MM.1S (cell line): Measurements from ENCODE around the gene CBLB.

Experiments
- DNase-seq: peaks from one replicate; pipeline ENCODE4 v3.0.0-alpha.2; 2015
- H2AFZ ChIP-seq: fragments of 300-600 bp; sonication (generic); 2 replicates; pipeline ENCODE4 v1.6.0; 2016; ENCODE audit warnings: antibody characterized with exemption, low read length
- H3F3A ChIP-seq: fragments of 300-600 bp; sonication (generic); 2 replicates; pipeline ENCODE4 v1.6.1; 2016; ENCODE audit warnings: mild to moderate bottlenecking, antibody characterized with exemption, low read length, moderate library complexity, mixed read lengths; ENCODE audit not compliant: insufficient read depth
- H3K27ac ChIP-seq: fragments of 300-600 bp; sonication (generic); 2 replicates; pipeline ENCODE4 v1.5.1; 2016; ENCODE audit warnings: mild to moderate bottlenecking, low read length
- H3K27me3 ChIP-seq: fragments of 300-600 bp; sonication (generic); replicated peaks from 2 replicates; pipeline ENCODE4 v1.6.0; 2016; ENCODE audit warnings: low read length; ENCODE audit not compliant: insufficient read depth
- H3K36me3 ChIP-seq: fragments of 300-600 bp; sonication (generic); replicated peaks from 2 replicates; pipeline ENCODE4 v1.6.1; 2016; ENCODE audit warnings: mild to moderate bottlenecking, low read length, mixed read lengths; ENCODE audit not compliant: insufficient read depth
- H3K4me1 ChIP-seq: fragments of 300-600 bp; sonication (generic); 2 replicates; pipeline ENCODE4 v1.6.1; 2016; ENCODE audit warnings: low read length, mixed read lengths
- H3K4me2 ChIP-seq: fragments of 300-600 bp; sonication (generic); 2 replicates; pipeline ENCODE4 v1.6.0; 2016; ENCODE audit warnings: low read depth, low read length
- H3K4me3 ChIP-seq: fragments of 300-600 bp; sonication (generic); 2 replicates; pipeline ENCODE4 v1.5.1; 2016; ENCODE audit warnings: low read length, mixed read lengths
- H3K79me2 ChIP-seq: fragments of 300-600 bp; sonication (generic); 2 replicates; pipeline ENCODE4 v1.6.1; 2016; ENCODE audit warnings: mixed run types, low read length, mixed read lengths
- H3K9ac ChIP-seq: fragments of 300-600 bp; sonication (generic); 2 replicates; pipeline ENCODE4 v1.6.1; 2016; ENCODE audit warnings: low read length, mixed read lengths
- H3K9me2 ChIP-seq: fragments of 300-600 bp; sonication (generic); replicated peaks from 2 replicates; pipeline ENCODE4 v1.6.1; 2016; ENCODE audit warnings: mild to moderate bottlenecking, low read length, mixed read lengths; ENCODE audit not compliant: insufficient read depth
- H3K9me3 ChIP-seq: fragments of 300-600 bp; sonication (generic); replicated peaks from 2 replicates; pipeline ENCODE4 v1.6.1; 2016; ENCODE audit warnings: mild to moderate bottlenecking, low read length, mixed read lengths; ENCODE audit not compliant: insufficient read depth
- H4K20me1 ChIP-seq: fragments of 300-600 bp; sonication (generic); 2 replicates; pipeline ENCODE4 v1.6.1; 2016; ENCODE audit warnings: mild to moderate bottlenecking, low read length, moderate library complexity, mixed read lengths; ENCODE audit not compliant: insufficient read depth
- CTCF ChIP-seq: fragments of 300-600 bp; sonication (generic); IDR thresholded peaks from 2 replicates; pipeline ENCODE4 v1.5.1; 2016; ENCODE audit warnings: antibody characterized with exemption, low read length, mixed read lengths
- EZH2 ChIP-seq: fragments of 300-600 bp; sonication (generic); optimal IDR thresholded peaks from 2 replicates; pipeline ENCODE3; 2017; ENCODE audit warnings: low read depth, mild to moderate bottlenecking, antibody characterized with exemption, low read length, mixed read lengths
- EZH2phosphoT487 ChIP-seq: fragments of 300-600 bp; sonication (generic); IDR thresholded peaks from 2 replicates; pipeline ENCODE4 v1.6.1; 2018; ENCODE audit warnings: antibody characterized with exemption, low read length

CBLB gene

GRCh38 chr3:105772635-105773034, 96.2 kb downstream of the CBLB start:
- no peak for DNase-seq
- H3K4me2 ChIP-seq = no peak overlapping the region
- H3K9me2 ChIP-seq = no peaks in the 10 kb centered on the region
- no peaks in the 10 kb centered on the region for H3K4me1 ChIP-seq
- H3K9me3 ChIP-seq = no peaks in the 10 kb centered on the region
- no peaks in the 10 kb centered on the region for H4K20me1 ChIP-seq
- no peak overlapping the region for H2AFZ ChIP-seq
- H3K79me2 ChIP-seq = no peaks in the 10 kb centered on the region
- H3F3A ChIP-seq = no peaks in the 10 kb centered on the region
- H3K36me3 ChIP-seq = no peaks in the 10 kb centered on the region
- TF ChIP-seq EZH2phosphoT487 (no peak), CTCF (no peak), EZH2 (no peak)
- no peak overlapping the region for H3K4me3 ChIP-seq
- H3K27me3 ChIP-seq = no peaks in the 10 kb centered on the region
- no peak overlapping the region for H3K9ac ChIP-seq
- H3K27ac ChIP-seq = no peak overlapping the region

GRCh38 chr3:105771392-105771791, 97.4 kb downstream of the CBLB start:
- Histone ChIP-seq H4K20me1 (no peaks in the 10 kb centered on the region), H3K27me3 (no peaks in the 10 kb centered on the region), H3K27ac (no peak overlapping the region), H3K9me2 (no peaks in the 10 kb centered on the region), H2AFZ (no peak overlapping the region), H3K4me3 (no peak overlapping the region), H3K4me2 (no peak overlapping the region), H3K36me3 (no peaks in the 10 kb centered on the region), H3K9me3 (no peaks in the 10 kb centered on the region), H3F3A (no peaks in the 10 kb centered on the region), H3K79me2 (no peaks in the 10 kb centered on the region), H3K4me1 (no peaks in the 10 kb centered on the region), H3K9ac (no peak overlapping the region)
- TF ChIP-seq CTCF (no peak), EZH2 (no peak), EZH2phosphoT487 (no peak)
- DNase-seq = no peak

GRCh38 chr3:105770410-105770809, 98.4 kb downstream of the CBLB start:
- no peaks in the 10 kb centered on the region for H3K4me1 ChIP-seq
- H3K4me2 ChIP-seq = no peak overlapping the region
- no peak overlapping the region for H3K27ac ChIP-seq
- no peaks in the 10 kb centered on the region for H4K20me1 ChIP-seq
- H3K9ac ChIP-seq = no peak overlapping the region
- H3K9me2 ChIP-seq = no peaks in the 10 kb centered on the region
- no peaks in the 10 kb centered on the region for H3K79me2 ChIP-seq
- H3K27me3 ChIP-seq = no peaks in the 10 kb centered on the region
- H2AFZ ChIP-seq = no peak overlapping the region
- no peaks in the 10 kb centered on the region for H3K36me3 ChIP-seq
- H3K4me3 ChIP-seq = no peak overlapping the region
- DNase-seq = no peak
- no peak for TF ChIP-seq EZH2phosphoT487
- no peak for TF ChIP-seq CTCF
- TF ChIP-seq EZH2 = no peak
- no peaks in the 10 kb centered on the region for H3K9me3 ChIP-seq
- H3F3A ChIP-seq = no peaks in the 10 kb centered on the region
